ENCODE measurements around the gene MALT1.

The MALT1 gene

GRCh38 chr18:58653814-58654509, 17.3 kb upstream of the MALT1 start:
- DNase-seq: no peak

- no peak for DNase-seq
These were observed 16.2 kb upstream of the MALT1 start for GRCh38 chr18:58654896-58655614.

DNA sequence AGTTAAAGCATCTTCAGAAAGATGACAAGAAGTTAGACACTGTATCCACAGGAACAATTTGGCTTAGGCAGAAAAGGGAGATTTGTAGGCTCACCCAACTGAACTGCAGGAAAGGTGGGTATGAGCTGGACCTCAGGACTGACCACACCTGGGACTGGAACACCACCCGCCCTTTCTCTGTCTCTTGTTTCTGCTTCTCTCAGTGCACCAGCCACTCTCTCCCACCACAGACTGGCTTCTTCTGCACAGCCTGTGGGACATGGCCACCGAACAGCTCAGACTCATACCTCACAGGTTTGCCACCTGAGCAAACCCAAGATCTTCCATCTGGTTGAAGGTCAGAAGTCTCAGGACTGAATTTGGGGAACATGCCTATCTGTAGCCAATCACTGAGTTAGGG, 14.2 kb upstream of the MALT1 start:
- no peak for DNase-seq

- DNase-seq: no peak
These were observed 13.8 kb upstream of the MALT1 start for GRCh38 chr18:58657494-58657893.

DNA sequence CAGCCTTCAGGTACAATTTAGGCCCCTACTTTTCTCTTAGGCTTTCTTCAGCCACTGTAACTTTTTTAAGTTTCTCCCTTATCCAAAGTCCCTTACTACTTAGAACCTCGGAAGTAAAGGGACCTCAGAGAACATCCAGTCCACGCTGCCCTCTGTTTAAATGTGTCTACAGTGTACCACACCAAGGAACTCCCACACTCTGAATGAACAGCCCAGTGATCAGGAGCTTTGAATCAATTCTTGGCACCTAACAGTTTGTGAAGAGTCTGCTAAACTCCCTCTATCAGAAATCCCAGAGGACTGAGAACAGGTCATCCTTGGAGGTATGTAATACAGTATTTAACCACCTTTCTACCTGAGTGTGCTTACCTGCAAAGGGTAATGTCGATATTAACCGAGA, 11.6 kb upstream of the MALT1 start:
- DNase-seq: no peak

DNA sequence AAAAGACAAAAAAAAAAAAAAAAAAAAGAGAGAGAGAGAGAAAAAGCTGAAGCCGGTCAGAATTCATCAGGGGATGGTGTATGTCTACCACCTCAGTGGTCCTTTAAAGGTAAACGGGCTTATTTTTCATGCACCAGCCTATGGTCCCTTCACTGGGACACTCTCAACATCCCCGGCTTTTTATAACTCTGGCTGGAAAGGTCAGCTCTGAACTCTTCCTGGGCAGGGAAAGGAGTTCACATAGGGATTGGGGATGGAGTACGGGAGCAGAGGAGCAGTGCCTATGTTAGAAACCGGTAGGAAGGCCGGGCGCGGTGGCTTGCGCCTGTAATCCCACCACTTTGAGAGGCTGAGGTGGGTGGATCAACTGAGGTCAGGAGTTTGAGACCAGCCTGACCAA, 10.3 kb upstream of the MALT1 start:
- no peak for DNase-seq

- DNase-seq: no peak
These were observed 9.8 kb upstream of the MALT1 start for GRCh38 chr18:58661423-58661822.

DNA sequence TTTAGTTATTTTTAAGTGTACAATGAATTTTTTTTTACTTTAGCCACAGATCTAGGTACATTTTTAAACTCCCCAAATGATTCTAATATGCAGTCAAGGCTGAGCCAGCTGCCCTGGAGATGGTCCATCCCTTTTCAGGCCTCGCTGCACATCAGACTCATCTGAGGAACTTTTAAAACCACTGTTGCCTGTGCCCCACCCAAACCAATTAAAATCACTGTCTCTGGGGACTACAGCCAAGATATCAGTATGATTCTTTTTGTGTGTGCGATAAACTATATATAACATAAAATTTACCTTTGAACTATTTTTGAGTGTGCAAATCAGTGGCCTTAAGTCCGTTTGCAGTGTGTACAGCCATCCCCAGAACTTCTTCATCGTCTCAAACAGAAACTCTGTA, 9.1 kb upstream of the MALT1 start:
- no peak for DNase-seq

DNA sequence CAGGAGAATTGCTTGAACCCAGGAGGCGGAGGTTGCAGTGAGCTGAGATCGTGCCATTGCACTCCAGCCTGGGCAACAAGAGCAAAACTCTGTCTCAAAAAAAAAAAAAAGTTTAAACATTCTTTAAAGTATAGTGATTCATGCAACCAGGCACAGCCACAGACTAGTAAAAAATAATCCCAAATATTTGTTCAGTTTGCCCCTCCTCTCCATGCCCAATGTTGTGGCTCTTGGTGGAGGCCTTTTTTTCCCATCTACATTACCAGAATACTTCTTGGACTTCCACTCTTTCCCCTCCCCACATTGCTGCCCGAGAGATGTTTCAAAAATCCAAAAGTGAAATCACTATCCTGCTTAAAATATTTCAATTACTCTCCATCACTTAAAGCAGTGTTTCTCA, 5.1 kb upstream of the MALT1 start:
- no peak for DNase-seq

DNA sequence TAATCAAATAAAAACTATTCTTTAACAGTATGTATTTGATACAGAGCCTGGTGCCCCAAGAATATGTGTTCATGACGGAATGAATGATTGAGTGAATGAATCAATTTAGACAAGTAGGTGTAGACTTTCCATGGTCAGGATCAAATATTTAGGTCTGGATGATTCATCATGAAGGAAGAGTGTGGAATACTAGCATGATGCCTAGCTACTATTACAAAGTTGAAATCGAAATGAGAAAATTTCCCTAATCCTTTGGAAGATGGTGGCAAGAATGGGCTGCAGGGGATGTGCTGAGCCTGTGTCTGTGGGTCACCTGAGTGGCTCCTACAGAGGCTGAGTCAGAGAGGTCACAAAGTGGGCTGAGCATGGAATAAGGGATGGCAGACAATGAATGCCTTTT, 3.1 kb upstream of the MALT1 start:
- no peak for DNase-seq

GRCh38 chr18:58668897-58669296, 2.4 kb upstream of the MALT1 start:
- no peak for DNase-seq

DNA sequence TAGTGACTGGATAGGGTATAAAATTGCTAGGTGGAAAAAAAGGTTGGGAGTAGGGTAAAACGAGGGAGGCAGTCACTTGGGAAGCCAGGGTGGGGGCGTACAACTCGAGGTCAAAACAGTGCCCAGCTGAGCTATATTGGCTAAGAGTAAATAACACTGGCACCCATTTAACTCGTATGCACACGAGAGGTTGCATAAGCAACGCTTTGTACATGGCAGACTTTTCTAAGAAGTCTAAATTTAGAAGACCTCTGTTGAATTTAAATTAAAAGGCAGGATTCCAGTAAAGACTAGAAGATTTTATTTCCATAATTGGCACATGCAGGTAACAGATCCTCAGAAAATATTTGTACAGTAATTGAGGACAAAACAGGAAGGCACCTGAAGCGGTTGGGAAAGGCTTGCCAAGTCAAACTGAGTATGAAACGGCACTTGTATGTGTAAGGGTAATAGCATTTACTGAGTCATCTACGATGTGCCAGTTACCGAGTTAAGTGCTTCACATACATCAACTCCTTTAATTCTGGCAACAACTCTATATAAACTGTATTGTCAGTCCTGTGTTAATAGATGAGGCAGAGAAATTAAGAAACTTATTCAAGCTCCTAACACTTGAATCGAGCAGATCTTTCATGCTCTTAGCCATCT, 1.4 kb upstream of the MALT1 start:
- peak in 2 of 3 experiments; percentile 70 to 86 for DNase-seq

DNA sequence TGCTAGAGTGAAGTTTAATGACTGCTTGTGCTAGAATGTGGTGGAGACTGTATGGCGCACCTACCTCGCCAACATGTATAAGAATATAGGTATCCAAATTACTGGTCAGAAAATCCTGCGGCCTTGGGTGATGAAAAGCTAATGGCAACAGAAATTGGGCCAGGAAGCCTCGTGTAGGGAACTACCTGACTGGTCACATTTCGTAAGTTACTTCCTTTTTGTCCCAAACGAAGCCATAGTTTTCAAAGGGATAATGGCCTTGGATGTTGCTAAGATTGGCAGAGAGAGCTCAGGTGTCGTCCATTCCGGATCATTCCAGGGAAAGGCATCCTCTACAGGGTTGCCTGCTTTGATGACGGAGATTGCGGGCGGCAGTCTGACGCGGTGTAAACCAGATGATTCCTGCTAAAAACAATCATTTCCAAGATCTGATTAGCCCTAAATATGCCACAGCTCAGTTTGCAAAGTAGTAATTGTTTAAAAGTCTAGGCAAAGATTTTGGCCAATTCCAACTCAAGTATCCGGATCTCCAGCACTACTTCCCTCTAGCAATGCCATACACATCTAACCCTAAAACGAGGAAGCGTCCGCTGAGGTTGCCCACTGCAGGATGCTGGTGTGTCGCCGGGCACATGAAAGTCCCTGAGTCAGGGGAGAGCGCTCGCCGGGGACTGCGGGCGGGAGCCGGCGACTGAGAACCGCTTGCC, 708 bp upstream of the MALT1 start:
- peak in 2 of 3 experiments; percentile 68 to 82 for DNase-seq

GRCh38 chr18:58671632-58672564, 633 bp downstream of the MALT1 start:
- peak; percentile 16 to 100 (median 95) for DNase-seq

DNA sequence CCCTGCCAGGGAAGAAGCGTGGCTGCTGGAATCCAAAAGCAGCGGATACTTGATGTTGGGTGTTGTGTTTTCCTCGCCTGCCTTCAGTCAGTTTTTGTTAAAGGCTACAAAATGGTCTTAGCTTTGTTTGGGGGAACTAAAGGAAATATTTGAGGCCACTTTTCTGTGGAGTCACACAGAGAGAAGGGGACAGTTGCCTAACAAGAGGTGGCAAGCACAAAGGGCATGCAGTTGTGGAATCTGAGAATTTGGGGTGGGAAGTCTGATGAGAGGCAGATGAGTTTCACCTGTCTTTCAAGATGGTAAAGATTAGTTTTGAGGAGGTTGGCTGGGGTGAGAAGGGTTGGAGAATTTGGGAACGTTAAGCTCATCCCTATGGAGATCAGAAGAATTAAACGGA, 2.9 kb downstream of the MALT1 start:
- no peak for DNase-seq

GRCh38 chr18:58674863-58675472, 3.7 kb downstream of the MALT1 start:
- no peak for DNase-seq

- DNase-seq: no peak
These were observed 5.0 kb downstream of the MALT1 start for GRCh38 chr18:58676270-58676669.

DNA sequence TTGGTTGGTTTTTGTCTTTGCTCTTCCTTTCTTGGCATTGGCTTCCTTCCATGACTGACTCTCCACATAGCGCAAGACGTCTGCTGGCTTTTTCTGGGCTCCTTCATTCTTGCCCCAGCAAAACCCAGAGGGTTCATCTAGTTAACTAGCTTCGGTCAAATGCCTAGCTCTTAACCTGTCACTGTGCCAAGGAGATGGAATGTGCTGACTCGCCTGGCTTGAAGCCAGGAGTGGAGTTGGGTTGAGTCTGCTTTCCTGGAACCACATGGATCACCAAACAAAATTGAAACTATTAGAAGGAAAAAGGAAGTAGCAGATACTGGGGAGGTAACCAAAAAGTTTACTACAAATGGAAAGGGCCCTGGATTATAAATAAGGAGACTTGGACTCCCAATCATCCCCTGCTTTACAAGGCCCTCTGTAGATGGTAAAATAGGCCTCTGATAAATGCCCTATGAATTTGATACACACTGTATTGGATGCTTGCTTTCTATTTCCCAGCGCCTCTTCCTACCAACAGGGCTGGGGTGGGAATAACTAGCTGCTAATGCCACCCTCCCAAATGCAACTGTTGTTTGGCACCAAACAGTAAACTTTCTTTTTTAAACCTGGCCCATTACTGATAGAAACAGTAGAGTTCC, 11.3 kb downstream of the MALT1 start:
- DNase-seq: peak in 1 of 3 experiments; percentile 40

DNA sequence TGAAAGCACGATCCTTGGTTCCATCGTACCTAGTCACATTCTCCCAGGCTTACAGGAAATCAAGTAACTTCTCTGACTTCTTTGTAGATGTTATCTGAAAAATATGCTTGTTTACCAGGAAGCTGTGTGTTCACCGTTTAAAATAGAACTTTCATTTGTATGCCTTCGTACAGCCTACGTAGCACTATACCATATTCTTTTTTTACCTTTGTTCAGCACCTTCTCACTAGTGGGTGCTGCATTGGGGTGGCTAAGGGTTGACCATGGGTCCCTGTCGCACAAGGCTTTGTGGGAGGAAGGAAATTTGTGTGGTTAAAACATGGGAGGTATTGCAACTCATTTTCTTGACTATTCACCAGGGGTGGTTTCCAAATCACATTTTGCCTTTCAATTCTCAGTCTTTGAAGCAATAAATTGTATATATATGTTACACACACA, 16.6 kb downstream of the MALT1 start:
- no peak for DNase-seq

DNA sequence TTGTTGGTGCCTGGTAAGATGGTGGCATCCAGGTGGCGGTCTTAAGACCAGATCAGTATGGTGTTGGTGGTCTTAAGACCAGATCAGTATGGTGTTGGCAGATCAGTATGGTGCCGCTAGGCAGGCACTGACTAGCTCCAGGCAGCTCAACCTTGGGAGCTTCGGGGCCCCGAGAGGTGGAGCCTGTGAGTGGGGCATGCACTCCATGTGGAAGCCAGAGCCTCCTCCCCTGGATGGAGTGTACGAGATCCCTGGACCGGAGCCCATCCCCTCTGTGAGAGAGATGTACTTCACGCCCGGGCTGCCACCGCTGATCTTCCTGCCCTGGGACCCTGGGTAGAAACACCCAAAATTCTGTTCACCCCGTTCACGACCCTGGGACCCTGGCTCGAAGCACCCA, 19.0 kb downstream of the MALT1 start:
- DNase-seq: no peak

DNA sequence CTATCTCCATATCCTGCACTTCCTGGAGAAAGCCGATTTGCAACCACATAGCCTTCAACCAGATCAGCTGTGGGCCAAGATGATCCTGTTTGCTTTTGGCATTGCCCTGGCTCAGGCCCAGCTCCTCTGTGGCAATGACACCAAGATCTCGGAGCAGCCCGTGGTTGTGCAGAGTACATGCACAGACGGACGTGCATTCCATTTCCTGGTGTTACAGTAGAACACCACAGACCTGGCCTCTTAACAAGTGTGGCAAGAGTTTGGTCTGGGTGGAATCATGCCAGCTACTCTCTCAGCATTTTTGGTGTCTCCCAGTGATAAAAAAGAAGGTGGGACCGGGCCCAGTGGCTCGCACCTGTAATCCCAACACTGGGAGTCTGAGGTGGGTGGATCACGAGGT, 20.0 kb downstream of the MALT1 start:
- DNase-seq: no peak
